HCT116 (cell line): ENCODE results near the gene COL9A3. TPM values are rescaled to one million over a fixed set of nuclear protein-coding genes. Genes with fewer than 3 reads are reported as not detected.

ENCODE experiments used
- ATAC-seq: fragments of 200-7000 bp; cut with Tn5 transposase; 2 replicates; pipeline ENCODE4 v1.9.1; 2020; ENCODE audit warnings: mild to moderate bottlenecking, moderate library complexity
- BruUV-seq: library from RNA; stranded (reverse); fragments of 400-500 nt; replicated peaks from 2 replicates; lab custom pipeline; 2021; lab: Mats Ljungman, UMichigan
- CTCF ChIA-PET: fragments of 300-600 bp; sonication (Branson Sonifier 250); formaldehyde crosslinking; loops from one replicate; lab custom pipeline; 2021; ENCODE audit warnings: antibody characterized with exemption; lab: Charles Lee
- POLR2A ChIA-PET: fragments of 300-600, 350-600 bp; sonication (Branson Sonifier 250); formaldehyde crosslinking; loops from one replicate; lab custom pipeline; 2021; ENCODE audit warnings: antibody characterized with exemption; lab: Charles Lee
- RAD21 ChIA-PET, 2 experiments: fragments of 300-600 bp; sonication (Branson Sonifier 250); formaldehyde crosslinking; loops; one replicate each; lab custom pipeline; 2023; ENCODE audit warnings: low total read pairs in 2 of 2; ENCODE audit not compliant: uncharacterized antibody in 2 of 2, unreplicated experiment in 2 of 2, low non-redundant PET in 1 of 2; lab: Charles Lee
- DNase-seq: peaks from one replicate; pipeline ENCODE4 v3.0.0-alpha.2; 2010; ENCODE audit warnings: low read depth, low spot score
- H2AFZ ChIP-seq: fragments of 200-600 bp; shearing (Covaris generic), sonication (generic); 2 replicates; pipeline ENCODE4 v1.6.1; 2017; ENCODE audit warnings: low read depth, mixed run types, mixed read lengths, antibody characterized with exemption, low read length; ENCODE audit not compliant: poor library complexity, severe bottlenecking
- H3K27ac ChIP-seq: 2 replicates; pipeline ENCODE4 v1.5.1; 2012; ENCODE audit warnings: low read depth, low read length
- H3K27me3 ChIP-seq: fragments of 200-600 bp; sonication (generic); 2 replicates; pipeline ENCODE4 v1.6.1; 2016; ENCODE audit warnings: mixed run types, low read length, mixed read lengths; ENCODE audit not compliant: insufficient read depth
- H3K36me3 ChIP-seq, 2 experiments: fragments of 200-500 bp in 1 of 2; fragments of 200-600 bp in 1 of 2; sonication (Bioruptor generic) in 1 of 2; sonication (generic) in 1 of 2; 2 replicates each; pipeline versions ENCODE4 v1.5.1 to v1.6.1; 2014 to 2016; ENCODE audit warnings: low read length in 2 of 2, inconsistent platforms in 1 of 2, mixed read lengths in 1 of 2, mixed run types in 1 of 2; ENCODE audit not compliant: insufficient read depth in 2 of 2, control insufficient read depth in 1 of 2
- H3K4me1 ChIP-seq, 2 experiments: fragments of 200-600 bp in 1 of 2; sonication (generic) in 1 of 2; 2 replicates each; pipeline versions ENCODE4 v1.5.1 to v1.6.1; 2012 to 2017; ENCODE audit warnings: low read length in 2 of 2, inconsistent platforms in 1 of 2, mild to moderate bottlenecking in 1 of 2, mixed read lengths in 1 of 2, mixed run types in 1 of 2, moderate library complexity in 1 of 2; ENCODE audit not compliant: insufficient read depth in 2 of 2, control insufficient read depth in 1 of 2
- H3K4me2 ChIP-seq: fragments of 200-600 bp; sonication (generic); 2 replicates; pipeline ENCODE4 v1.6.1; 2017; ENCODE audit warnings: mixed run types, low read length, mixed read lengths
- H3K4me3 ChIP-seq, 2 experiments: fragments of 200-600 bp in 1 of 2; sonication (generic) in 1 of 2; replicated peaks in 1 of 2; 2 replicates each; pipeline ENCODE4 v1.5.1; 2011 to 2016; ENCODE audit warnings: low read length in 2 of 2, control low read depth in 1 of 2, low read depth in 1 of 2, mild to moderate bottlenecking in 1 of 2, mixed read lengths in 1 of 2, mixed run types in 1 of 2
- H3K79me2 ChIP-seq: fragments of 200-600 bp; sonication (generic); 2 replicates; pipeline ENCODE4 v1.6.1; 2017; ENCODE audit warnings: mild to moderate bottlenecking, mixed run types, low read length, moderate library complexity, mixed read lengths; ENCODE audit not compliant: insufficient read depth
- H3K9ac ChIP-seq: fragments of 200-600 bp; sonication (generic); 2 replicates; pipeline ENCODE4 v1.6.1; 2016; ENCODE audit warnings: low read length, mixed read lengths
- H3K9me2 ChIP-seq: fragments of 200-600 bp; sonication (generic), shearing (Covaris generic); 2 replicates; pipeline ENCODE4 v1.6.1; 2017; ENCODE audit warnings: mixed run types, mild to moderate bottlenecking, moderate library complexity; ENCODE audit not compliant: insufficient read depth
- H3K9me3 ChIP-seq, 2 experiments: fragments of 200-500 bp in 1 of 2; fragments of 200-600 bp in 1 of 2; sonication (Bioruptor generic) in 1 of 2; sonication (generic) in 1 of 2; 2 replicates each; pipeline ENCODE4 v1.6.1; 2014 to 2017; ENCODE audit warnings: low read length in 2 of 2, mixed read lengths in 2 of 2, inconsistent platforms in 1 of 2, low read depth in 1 of 2, mild to moderate bottlenecking in 1 of 2, mixed run types in 1 of 2, moderate library complexity in 1 of 2; ENCODE audit not compliant: control insufficient read depth in 1 of 2, insufficient read depth in 1 of 2
- H4K20me1 ChIP-seq: fragments of 200-600 bp; sonication (generic), shearing (Covaris generic); 2 replicates; pipeline ENCODE4 v1.6.1; 2017; ENCODE audit warnings: mixed run types, mild to moderate bottlenecking, moderate library complexity; ENCODE audit not compliant: insufficient read depth
- CBX3 ChIP-seq: IDR thresholded peaks from 2 replicates; pipeline ENCODE4 v1.6.1; 2012; ENCODE audit warnings: low read depth
- CEBPB ChIP-seq: IDR thresholded peaks from 2 replicates; pipeline ENCODE4 v1.6.1; 2012; ENCODE audit warnings: low read depth
- CTCF ChIP-seq, 3 experiments: fragments of 200-600 bp in 1 of 3; sonication (generic) in 1 of 3; IDR thresholded peaks in 2 of 3; conservative IDR thresholded peaks in 1 of 3; 2 replicates each; pipeline ENCODE4 v1.5.1; 2012 to 2017; ENCODE audit warnings: low read depth in 2 of 3, low read length in 2 of 3, antibody characterized with exemption in 1 of 3, borderline replicate concordance in 1 of 3, control low read depth in 1 of 3, mild to moderate bottlenecking in 1 of 3, mixed read lengths in 1 of 3, mixed run types in 1 of 3, moderate library complexity in 1 of 3; ENCODE audit not compliant: insufficient read depth in 1 of 3
- EGR1 ChIP-seq: IDR thresholded peaks from 2 replicates; pipeline ENCODE4 v1.6.1; 2012; ENCODE audit warnings: low read depth
- ELF1 ChIP-seq: IDR thresholded peaks from 2 replicates; pipeline ENCODE4 v1.6.1; 2012; ENCODE audit warnings: low read depth, borderline replicate concordance
- EZH2 ChIP-seq: fragments of 200-600 bp; sonication (generic); IDR thresholded peaks from 2 replicates; pipeline ENCODE4 v1.6.1; 2017; ENCODE audit warnings: antibody characterized with exemption, mixed run types
- FOSL1 ChIP-seq: IDR thresholded peaks from 2 replicates; pipeline ENCODE4 v1.6.1; 2012; ENCODE audit warnings: low read depth
- JUND ChIP-seq: IDR thresholded peaks from 2 replicates; pipeline ENCODE4 v1.6.1; 2012
- POLR2A ChIP-seq: IDR thresholded peaks from 2 replicates; pipeline ENCODE4 v1.7.0; 2011; ENCODE audit warnings: borderline replicate concordance; ENCODE audit not compliant: insufficient read depth, insufficient read length; ENCODE audit errors: extremely low read depth
- RAD21 ChIP-seq: IDR thresholded peaks from 2 replicates; pipeline ENCODE4 v1.6.1; 2012; ENCODE audit warnings: low read depth, mild to moderate bottlenecking
- REST ChIP-seq: IDR thresholded peaks from 2 replicates; pipeline ENCODE4 v1.6.1; 2012; ENCODE audit warnings: low read depth
- SP1 ChIP-seq: IDR thresholded peaks from 2 replicates; pipeline ENCODE4 v1.6.1; 2012; ENCODE audit warnings: low read depth
- SRF ChIP-seq: IDR thresholded peaks from 2 replicates; pipeline ENCODE4 v1.6.1; 2012; ENCODE audit warnings: low read depth
- TCF7L2 ChIP-seq: IDR thresholded peaks from 2 replicates; pipeline ENCODE4 v1.7.0; 2011; ENCODE audit warnings: borderline replicate concordance, inconsistent platforms; ENCODE audit not compliant: insufficient read depth, insufficient read length; ENCODE audit errors: extremely low read depth
- YY1 ChIP-seq: IDR thresholded peaks from 2 replicates; pipeline ENCODE4 v1.6.1; 2011; ENCODE audit warnings: low read length, low read depth, moderate library complexity, mild to moderate bottlenecking; ENCODE audit not compliant: insufficient replicate concordance; ENCODE audit errors: extremely low read depth
- ZFX ChIP-seq: fragments of 450-650 bp; IDR thresholded peaks from 2 replicates; pipeline ENCODE4 v1.6.1; 2017
- ZNF274 ChIP-seq: fragments of 200-500 bp; sonication (Bioruptor generic); IDR thresholded peaks from 2 replicates; pipeline ENCODE4 v1.6.1; 2014; ENCODE audit warnings: mild to moderate bottlenecking, low read depth, low read length, inconsistent platforms
- intact Hi-C: fragments of 100-400 bp; cut with micrococcal nuclease; formaldehyde crosslinking; loops from 2 replicates; pipeline ENCODE4 v1.10.0; 2022
- total RNA-seq: library from RNA; stranded (reverse); gene quantifications from one replicate; pipeline ENCODE4 v1.2.1, GENCODE V29; 2021; ENCODE audit not compliant: unreplicated experiment

COL9A3 gene
- total RNA-seq, 1 experiment from 2014 or later = 29.7 TPM

GRCh38 chr20:62888910-62889309, 72.1 kb downstream of the COL9A3 start:
- ATAC-seq (no peak), DNase-seq (no peak)
- no peaks in the 10 kb centered on the region for H3K4me1 ChIP-seq
- no peak overlapping the region for H3K9ac ChIP-seq
- peaks cover 40 to 49% of the 10 kb centered on the region in 2 experiments for H3K36me3 ChIP-seq
- H3K79me2 ChIP-seq = no peaks in the 10 kb centered on the region
- H2AFZ ChIP-seq = no peak overlapping the region
- H3K9me2 ChIP-seq = no peaks in the 10 kb centered on the region
- RAD21 ChIA-PET = no interaction called here
- no peak overlapping the region for H3K4me2 ChIP-seq
- intact Hi-C loops = no loop called here
- no peaks in the 10 kb centered on the region for H4K20me1 ChIP-seq
- H3K9me3 ChIP-seq = no peaks in the 10 kb centered on the region
- no TSS peak for BruUV-seq
- TF ChIP-seq YY1 (no peak), CEBPB (no peak), FOSL1 (no peak), REST (no peak), TCF7L2 (no peak), EGR1 (no peak), EZH2 (no peak), ZNF274 (no peak), POLR2A (no peak), CTCF (IDR thresholded peaks at IDR 0.05 in 2 of 3, conservative IDR thresholded peaks at IDR 0.05 in 1 of 3; ENCODE audit: borderline replicate concordance in 1 of 3, insufficient read depth in 1 of 3, low read depth in 2 of 3, low read length in 2 of 3) (no peak), CBX3 (no peak), SRF (no peak), ZFX (no peak), SP1 (no peak), ELF1 (no peak), JUND (no peak), RAD21 (no peak)
- no peak overlapping the region for H3K27ac ChIP-seq
- POLR2A ChIA-PET = no interaction called here
- H3K4me3 ChIP-seq = no peak overlapping the region
- CTCF ChIA-PET = no interaction called here
- no peaks in the 10 kb centered on the region for H3K27me3 ChIP-seq
